CD14-positive monocyte (primary cell): ENCODE results near the gene SLC16A7. TPM values are rescaled to one million over a fixed set of nuclear protein-coding genes. Genes with fewer than 3 reads are reported as not detected.
A peak's percentile ranks its signal among the peaks of the same experiment; 100 is the strongest.

Source experiments
- DNase-seq, 3 donors: peaks; one replicate each; pipeline ENCODE4 v3.0.0-alpha.2; 2011 to 2022
- H2AFZ ChIP-seq: 2 replicates; pipeline ENCODE4 v1.6.0; 2012; ENCODE audit warnings: mild to moderate bottlenecking, low read depth, low read length, inconsistent platforms; ENCODE audit not compliant: insufficient read depth, poor library complexity, severe bottlenecking
- H3K27ac ChIP-seq, 2 donors: 1 replicate in 1 of 2; 2 replicates in 1 of 2; pipeline ENCODE4 v1.5.1; 2012 to 2013; ENCODE audit warnings: low read length in 2 of 2, control low read depth in 1 of 2, inconsistent platforms in 1 of 2, low read depth in 1 of 2, mild to moderate bottlenecking in 1 of 2
- H3K27me3 ChIP-seq, 2 donors: one replicate each; pipeline versions ENCODE4 v1.6.0 to v1.6.1; 2011 to 2013; ENCODE audit warnings: low read length in 2 of 2; ENCODE audit not compliant: control insufficient read depth in 2 of 2, insufficient read depth in 2 of 2
- H3K36me3 ChIP-seq, 2 donors: replicated peaks in 1 of 2; 1 replicate in 1 of 2; 2 replicates in 1 of 2; pipeline versions ENCODE4 v1.5.1 to v1.6.1; 2012 to 2013; ENCODE audit warnings: low read length in 2 of 2, control low read depth in 1 of 2, inconsistent platforms in 1 of 2, mild to moderate bottlenecking in 1 of 2; ENCODE audit not compliant: insufficient read depth in 2 of 2, control insufficient read depth in 1 of 2
- H3K4me1 ChIP-seq, 2 donors: 1 replicate in 1 of 2; 2 replicates in 1 of 2; pipeline versions ENCODE4 v1.5.1 to v1.6.1; 2012 to 2013; ENCODE audit warnings: low read length in 2 of 2, control low read depth in 1 of 2, inconsistent platforms in 1 of 2, mild to moderate bottlenecking in 1 of 2, moderate library complexity in 1 of 2; ENCODE audit not compliant: insufficient read depth in 2 of 2, control insufficient read depth in 1 of 2
- H3K4me2 ChIP-seq: replicated peaks from 2 replicates; pipeline ENCODE3; 2012; ENCODE audit warnings: low read length, moderate library complexity, mild to moderate bottlenecking; ENCODE audit not compliant: poor library complexity, severe bottlenecking; ENCODE audit errors: extremely low read depth
- H3K4me3 ChIP-seq, 3 experiments: fragments of 200-600 bp in 1 of 3; sonication (generic) in 1 of 3; replicated peaks in 1 of 3; 1 replicate in 2 of 3; 2 replicates in 1 of 3; pipeline ENCODE4 v1.5.1; 2011 to 2013; ENCODE audit warnings: low read length in 3 of 3, mild to moderate bottlenecking in 3 of 3, control low read depth in 2 of 3, low read depth in 2 of 3, inconsistent platforms in 1 of 3, moderate library complexity in 1 of 3
- H3K79me2 ChIP-seq: 2 replicates; pipeline ENCODE4 v1.6.0; 2012; ENCODE audit warnings: mild to moderate bottlenecking, control low read depth, inconsistent platforms, low read length, moderate library complexity; ENCODE audit not compliant: insufficient read depth
- H3K9ac ChIP-seq: 2 replicates; pipeline ENCODE4 v1.6.0; 2017; ENCODE audit warnings: low read length, mild to moderate bottlenecking; ENCODE audit not compliant: insufficient read depth, poor library complexity, severe bottlenecking
- H3K9me3 ChIP-seq, 2 donors: replicated peaks in 1 of 2; 1 replicate in 1 of 2; 2 replicates in 1 of 2; pipeline versions ENCODE4 v1.5.1 to v1.6.1; 2012 to 2013; ENCODE audit warnings: low read length in 2 of 2, control low read depth in 1 of 2; ENCODE audit not compliant: control insufficient read depth in 1 of 2, insufficient read depth in 1 of 2
- H4K20me1 ChIP-seq: 2 replicates; pipeline ENCODE4 v1.6.0; 2012; ENCODE audit warnings: mild to moderate bottlenecking, low read length, control low read depth, moderate library complexity; ENCODE audit not compliant: insufficient read depth
- H3K27ac Mint-ChIP-seq, 7 donors: one replicate each; pipeline ENCODE4 v1.8.0; 2020; ENCODE audit warnings: mild to moderate bottlenecking in 7 of 7, mixed read lengths in 7 of 7, moderate library complexity in 6 of 7, inconsistent platforms in 2 of 7
- H3K27me3 Mint-ChIP-seq, 3 donors: one replicate each; pipeline ENCODE4 v1.8.0; 2021 to 2022; ENCODE audit warnings: low read depth in 3 of 3, mild to moderate bottlenecking in 3 of 3, mixed read lengths in 3 of 3, moderate library complexity in 3 of 3, inconsistent platforms in 1 of 3
- H3K36me3 Mint-ChIP-seq, 2 donors: one replicate each; pipeline ENCODE4 v1.8.0; 2020; ENCODE audit warnings: mixed read lengths in 2 of 2, inconsistent platforms in 1 of 2, mild to moderate bottlenecking in 1 of 2
- H3K4me1 Mint-ChIP-seq: one replicate; pipeline ENCODE4 v1.8.0; 2020; ENCODE audit warnings: mild to moderate bottlenecking, mixed read lengths
- H3K4me3 Mint-ChIP-seq, 2 donors: one replicate each; pipeline ENCODE4 v1.8.0; 2020; ENCODE audit warnings: mild to moderate bottlenecking in 2 of 2, mixed read lengths in 2 of 2, moderate library complexity in 1 of 2
- H3K9me3 Mint-ChIP-seq, 7 donors: one replicate each; pipeline ENCODE4 v1.8.0; 2020 to 2022; ENCODE audit warnings: mixed read lengths in 7 of 7, mild to moderate bottlenecking in 6 of 7, moderate library complexity in 6 of 7, inconsistent platforms in 2 of 7
- WGBS: methylation state at CpG from one replicate; pipeline ENCODE4 v1.1.5; 2013; ENCODE audit warnings: missing lambda C conversion rate; ENCODE audit not compliant: insufficient coverage; 5-methylcytosine and 5-hydroxymethylcytosine counted together
- intact Hi-C, 2 donors: fragments of 100-400 bp; cut with micrococcal nuclease; formaldehyde crosslinking; loops; one replicate each; pipeline versions ENCODE4 v1.15.0 to v1.15.1; 2023
- polyA plus RNA-seq, 3 donors: library from polyadenylated mRNA; depleted of rRNA in 1 of 3; unstranded in 2 of 3; stranded (reverse) in 1 of 3; fragments of 300-500 nt in 2 of 3; fragments of >200 nt in 1 of 3; fragmentation: Illumina TruSeq in 2 of 3; gene quantifications; 1 replicate in 2 of 3; 2 replicates in 1 of 3; pipeline ENCODE4 v1.2.3, GENCODE V29; 2012 to 2021
- TF ChIP-seq, protein P1 (sequence below): fragments of 200-600 bp; IDR thresholded peaks from one replicate; pipeline ENCODE4 v1.8.0; 2022; ENCODE audit warnings: antibody characterized with exemption, mild to moderate bottlenecking

SLC16A7 gene
- polyA plus RNA-seq, 3 donors, result 6.9 to 16.9 (median 11.8) TPM

DNA sequence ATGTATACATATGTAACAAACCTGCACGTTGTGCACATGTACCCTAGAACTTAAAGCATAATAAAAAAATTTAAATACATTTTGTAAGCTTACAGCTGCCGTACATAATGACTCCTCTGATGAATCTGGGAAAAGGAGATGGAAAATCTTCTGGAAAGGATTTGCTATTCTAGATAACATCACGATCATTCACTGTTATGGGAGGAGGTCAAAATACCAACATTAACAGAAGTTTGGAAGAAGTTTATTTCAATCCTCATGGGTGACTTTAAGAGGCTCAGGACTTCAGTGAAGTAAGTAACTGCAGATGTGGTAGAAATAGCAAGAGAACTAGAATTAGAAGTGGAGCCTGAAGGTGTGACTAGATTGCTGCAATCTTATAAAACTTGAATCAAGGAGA is 172.2 kb downstream of the SLC16A7 start:
- intact Hi-C loops, result no loop called here
- Histone ChIP-seq H3K79me2 (no peaks in the 10 kb centered on the region), H3K27me3 (no peaks in the 10 kb centered on the region), H3K9ac (no peak overlapping the region), H3K36me3 (no peaks in the 10 kb centered on the region), H3K4me2 (no peak overlapping the region), H3K4me3 (no peak overlapping the region), H3K9me3 (no peaks in the 10 kb centered on the region), H2AFZ (no peak overlapping the region), H3K27ac (no peak overlapping the region), H3K4me1 (no peaks in the 10 kb centered on the region), H4K20me1 (no peaks in the 10 kb centered on the region)
- Mint-ChIP-seq H3K36me3 (peaks cover 3 to 14% of the 10 kb centered on the region in 2 donors), H3K4me1 (no peaks in the 10 kb centered on the region), H3K27me3 (no peaks in the 10 kb centered on the region), H3K9me3 (peaks cover 0 to 11% (median 4%) of the 10 kb centered on the region in 7 donors), H3K27ac (no peak overlapping the region), H3K4me3 (no peak overlapping the region)
- TF ChIP-seq, protein P1, sequence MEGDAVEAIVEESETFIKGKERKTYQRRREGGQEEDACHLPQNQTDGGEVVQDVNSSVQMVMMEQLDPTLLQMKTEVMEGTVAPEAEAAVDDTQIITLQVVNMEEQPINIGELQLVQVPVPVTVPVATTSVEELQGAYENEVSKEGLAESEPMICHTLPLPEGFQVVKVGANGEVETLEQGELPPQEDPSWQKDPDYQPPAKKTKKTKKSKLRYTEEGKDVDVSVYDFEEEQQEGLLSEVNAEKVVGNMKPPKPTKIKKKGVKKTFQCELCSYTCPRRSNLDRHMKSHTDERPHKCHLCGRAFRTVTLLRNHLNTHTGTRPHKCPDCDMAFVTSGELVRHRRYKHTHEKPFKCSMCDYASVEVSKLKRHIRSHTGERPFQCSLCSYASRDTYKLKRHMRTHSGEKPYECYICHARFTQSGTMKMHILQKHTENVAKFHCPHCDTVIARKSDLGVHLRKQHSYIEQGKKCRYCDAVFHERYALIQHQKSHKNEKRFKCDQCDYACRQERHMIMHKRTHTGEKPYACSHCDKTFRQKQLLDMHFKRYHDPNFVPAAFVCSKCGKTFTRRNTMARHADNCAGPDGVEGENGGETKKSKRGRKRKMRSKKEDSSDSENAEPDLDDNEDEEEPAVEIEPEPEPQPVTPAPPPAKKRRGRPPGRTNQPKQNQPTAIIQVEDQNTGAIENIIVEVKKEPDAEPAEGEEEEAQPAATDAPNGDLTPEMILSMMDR, result no peak
- no peak for DNase-seq
- WGBS, result no CpG with 5 or more reads among the region's 3 CpGs

DNA sequence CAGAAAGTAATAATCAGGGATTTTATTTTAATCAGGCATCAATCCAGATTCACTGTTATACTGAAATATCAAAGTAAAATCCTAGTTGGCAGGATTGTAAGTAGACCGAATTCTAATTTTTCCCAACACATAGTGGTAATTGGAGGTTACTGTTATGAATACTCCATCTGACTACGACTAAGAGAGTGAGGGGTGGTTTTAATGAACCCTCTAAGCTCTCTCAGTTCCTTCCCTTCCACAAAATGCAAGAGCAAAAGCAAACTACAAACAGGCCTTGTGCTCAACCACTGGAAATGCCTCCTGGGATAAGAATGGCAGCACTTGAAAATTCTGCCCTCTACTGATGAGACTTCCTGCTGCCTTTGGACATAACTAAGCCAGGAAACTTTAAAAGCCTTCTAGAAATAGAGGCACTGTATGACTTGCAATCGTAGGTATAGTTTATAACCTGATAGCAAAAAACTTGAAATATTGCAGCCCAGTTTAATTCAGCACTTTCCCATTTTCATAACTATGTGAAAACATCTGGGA is 184.8 kb downstream of the SLC16A7 start:
- no peaks in the 10 kb centered on the region for H3K27me3 ChIP-seq
- no peaks in the 10 kb centered on the region for H3K36me3 ChIP-seq
- no peaks in the 10 kb centered on the region for H3K9me3 ChIP-seq
- DNase-seq, result no peak
- H3K4me3 Mint-ChIP-seq, result no peak overlapping the region
- no peak overlapping the region for H3K4me3 ChIP-seq
- no peaks in the 10 kb centered on the region for H4K20me1 ChIP-seq
- no peak overlapping the region for H3K27ac Mint-ChIP-seq
- H2AFZ ChIP-seq, result no peak overlapping the region
- no peaks in the 10 kb centered on the region for H3K79me2 ChIP-seq
- TF ChIP-seq, protein P1, result peak; percentile 23
- no CpG with 5 or more reads among the region's 3 CpGs for WGBS
- no peak overlapping the region for H3K9ac ChIP-seq
- H3K27ac ChIP-seq, result no peak overlapping the region
- H3K4me1 ChIP-seq, result no peaks in the 10 kb centered on the region
- no peaks in the 10 kb centered on the region for H3K4me1 Mint-ChIP-seq
- intact Hi-C loops, result no loop called here
- no peaks in the 10 kb centered on the region for H3K27me3 Mint-ChIP-seq
- H3K36me3 Mint-ChIP-seq, result peaks cover 0 to 12% of the 10 kb centered on the region in 2 donors
- H3K9me3 Mint-ChIP-seq, result peaks cover 0 to 1% (median 0%) of the 10 kb centered on the region in 7 donors
- H3K4me2 ChIP-seq, result no peak overlapping the region
